Measurements from ENCODE around the gene SUGP1. TPM values are rescaled to one million over a fixed set of nuclear protein-coding genes. Genes with fewer than 3 reads are reported as not detected.

SUGP1 gene
- total RNA-seq, 2 experiments from 2014 or later, result 34.6 to 61.4 TPM

DNA sequence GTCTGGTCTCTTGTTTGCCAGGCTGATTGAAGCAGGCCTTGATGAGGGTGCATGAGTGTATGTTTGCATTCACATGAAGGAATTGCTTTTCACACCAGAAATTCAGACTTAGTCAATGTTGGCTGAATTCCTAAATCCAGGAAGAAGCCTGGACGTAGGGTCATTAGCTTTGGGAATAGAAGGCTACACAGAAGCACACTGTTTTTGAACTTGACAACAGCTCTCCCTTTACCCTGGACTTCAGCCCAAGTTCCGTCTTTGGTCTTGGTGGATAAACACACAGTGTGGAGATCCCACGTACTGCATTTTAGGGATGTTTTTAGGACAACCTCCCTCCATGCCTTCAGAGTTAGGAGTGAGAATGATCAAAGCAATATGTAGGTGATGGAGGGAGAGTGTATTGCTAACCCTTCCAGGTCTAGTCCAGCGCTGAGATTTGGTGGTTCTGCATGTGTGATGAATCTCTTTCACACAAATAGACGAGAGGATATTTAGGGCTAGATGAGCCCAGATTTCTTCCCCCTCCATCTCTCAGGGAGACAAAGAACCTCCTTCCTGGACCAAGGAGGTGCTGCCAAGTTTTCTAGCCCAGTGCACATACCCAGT, 70.0 kb downstream of the SUGP1 start:
- no peaks in the 10 kb centered on the region for H3K9me3 ChIP-seq (ENCODE audit: low read length)
- DNase-seq (ENCODE audit: low spot score), result no peak
- ChIA-PET CTCF (ENCODE audit: unreplicated experiment) (no interaction called here), POLR2A (no interaction called here)
- H3K4me1 ChIP-seq (ENCODE audit: insufficient read depth, low read length, poor library complexity, severe bottlenecking), result no peaks in the 10 kb centered on the region
- no peaks in the 10 kb centered on the region for H3K9me2 ChIP-seq (ENCODE audit: insufficient read depth, low read length)
- no peak overlapping the region for H2AFZ ChIP-seq (ENCODE audit: low read length)
- H3K79me2 ChIP-seq (ENCODE audit: insufficient read depth, low read depth, low read length), result no peaks in the 10 kb centered on the region
- no peak overlapping the region for H3K4me3 ChIP-seq (ENCODE audit: low read depth, low read length, poor library complexity, severe bottlenecking)
- no peaks in the 10 kb centered on the region for H3K36me3 ChIP-seq (ENCODE audit: insufficient read depth, low read length)
- no peak overlapping the region for H3K27ac ChIP-seq (ENCODE audit: low read depth, low read length, poor library complexity, severe bottlenecking)
- no peaks in the 10 kb centered on the region for H4K20me1 ChIP-seq (ENCODE audit: insufficient read depth, low read length)
- no TSS peak for BruUV-seq (replicated peaks)
- TF ChIP-seq, protein P1, sequence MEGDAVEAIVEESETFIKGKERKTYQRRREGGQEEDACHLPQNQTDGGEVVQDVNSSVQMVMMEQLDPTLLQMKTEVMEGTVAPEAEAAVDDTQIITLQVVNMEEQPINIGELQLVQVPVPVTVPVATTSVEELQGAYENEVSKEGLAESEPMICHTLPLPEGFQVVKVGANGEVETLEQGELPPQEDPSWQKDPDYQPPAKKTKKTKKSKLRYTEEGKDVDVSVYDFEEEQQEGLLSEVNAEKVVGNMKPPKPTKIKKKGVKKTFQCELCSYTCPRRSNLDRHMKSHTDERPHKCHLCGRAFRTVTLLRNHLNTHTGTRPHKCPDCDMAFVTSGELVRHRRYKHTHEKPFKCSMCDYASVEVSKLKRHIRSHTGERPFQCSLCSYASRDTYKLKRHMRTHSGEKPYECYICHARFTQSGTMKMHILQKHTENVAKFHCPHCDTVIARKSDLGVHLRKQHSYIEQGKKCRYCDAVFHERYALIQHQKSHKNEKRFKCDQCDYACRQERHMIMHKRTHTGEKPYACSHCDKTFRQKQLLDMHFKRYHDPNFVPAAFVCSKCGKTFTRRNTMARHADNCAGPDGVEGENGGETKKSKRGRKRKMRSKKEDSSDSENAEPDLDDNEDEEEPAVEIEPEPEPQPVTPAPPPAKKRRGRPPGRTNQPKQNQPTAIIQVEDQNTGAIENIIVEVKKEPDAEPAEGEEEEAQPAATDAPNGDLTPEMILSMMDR (conservative IDR thresholded peaks at IDR 0.05; ENCODE audit: low read length), result no peak
- TF ChIP-seq EZH2phosphoT487 (IDR thresholded peaks at IDR 0.05; ENCODE audit: borderline replicate concordance, low read depth, low read length), result no peak
- no peak overlapping the region for H3K4me2 ChIP-seq (ENCODE audit: low read length)
- intact Hi-C loops (cut with micrococcal nuclease; ENCODE audit: unreplicated experiment), result loop anchor here (1.0 kb wide), 1 partner anchor 32 kb away; no protein-coding TSS in a partner anchor

DNA sequence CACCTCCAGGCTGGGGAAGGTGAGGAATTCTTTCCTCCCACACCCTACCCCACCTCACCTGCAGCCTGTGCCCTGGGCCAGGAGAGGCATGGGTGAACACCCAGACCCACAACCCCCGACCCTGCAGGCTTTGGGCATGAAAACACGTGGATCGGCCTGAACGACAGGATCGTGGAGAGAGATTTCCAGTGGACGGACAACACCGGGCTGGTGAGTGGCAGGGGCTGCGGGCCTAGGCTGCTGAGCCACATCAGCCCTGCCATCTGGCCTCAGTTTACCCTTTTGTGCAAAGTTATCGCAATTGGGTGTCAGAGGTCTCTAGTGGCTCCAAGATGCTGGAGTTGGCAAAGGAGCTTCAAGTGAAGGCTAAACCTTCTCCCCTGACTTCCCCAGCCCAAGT, 79.8 kb downstream of the SUGP1 start:
- no peaks in the 10 kb centered on the region for H3K9me3 ChIP-seq (ENCODE audit: low read length)
- H3K79me2 ChIP-seq (ENCODE audit: insufficient read depth, low read depth, low read length), result no peaks in the 10 kb centered on the region
- H3K4me3 ChIP-seq (ENCODE audit: low read depth, low read length, poor library complexity, severe bottlenecking), result no peak overlapping the region
- no TSS peak for BruUV-seq (replicated peaks)
- DNase-seq (ENCODE audit: low spot score), result no peak
- H3K9me2 ChIP-seq (ENCODE audit: insufficient read depth, low read length), result no peaks in the 10 kb centered on the region
- no peaks in the 10 kb centered on the region for H3K4me1 ChIP-seq (ENCODE audit: insufficient read depth, low read length, poor library complexity, severe bottlenecking)
- intact Hi-C loops (cut with micrococcal nuclease; ENCODE audit: unreplicated experiment), result no loop called here
- H4K20me1 ChIP-seq (ENCODE audit: insufficient read depth, low read length), result no peaks in the 10 kb centered on the region
- H2AFZ ChIP-seq (ENCODE audit: low read length), result no peak overlapping the region
- H3K4me2 ChIP-seq (ENCODE audit: low read length), result no peak overlapping the region
- POLR2A ChIA-PET, result no interaction called here
- no peaks in the 10 kb centered on the region for H3K36me3 ChIP-seq (ENCODE audit: insufficient read depth, low read length)
- no peak for TF ChIP-seq EZH2phosphoT487 (IDR thresholded peaks at IDR 0.05; ENCODE audit: borderline replicate concordance, low read depth, low read length)
- TF ChIP-seq, protein P1 (conservative IDR thresholded peaks at IDR 0.05; ENCODE audit: low read length), result no peak
- CTCF ChIA-PET (ENCODE audit: unreplicated experiment), result no interaction called here
- no peak overlapping the region for H3K27ac ChIP-seq (ENCODE audit: low read depth, low read length, poor library complexity, severe bottlenecking)

DNA sequence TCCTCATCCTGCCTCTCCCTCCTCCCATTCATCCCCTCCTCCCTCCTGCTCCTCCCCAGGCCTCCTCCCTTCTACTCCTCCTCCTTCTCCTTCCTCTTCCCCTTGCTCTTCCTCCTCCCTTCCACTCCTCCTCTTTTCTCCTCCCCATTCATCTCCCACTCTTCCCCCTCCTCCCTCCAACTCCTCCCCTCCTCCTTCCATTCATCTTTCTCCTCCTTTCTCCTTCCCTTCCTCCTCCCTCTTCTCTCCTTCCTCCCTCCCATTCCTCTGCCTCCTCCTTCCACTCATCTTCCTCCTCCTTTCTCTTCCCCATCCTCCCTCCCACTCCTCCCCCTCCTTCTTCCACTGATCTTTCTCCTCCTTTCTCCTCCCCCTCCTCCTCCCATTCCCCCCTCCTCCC, 80.6 kb downstream of the SUGP1 start:
- Histone ChIP-seq H3K27ac (ENCODE audit: low read depth, low read length, poor library complexity, severe bottlenecking) (no peak overlapping the region), H4K20me1 (ENCODE audit: insufficient read depth, low read length) (no peaks in the 10 kb centered on the region), H3K4me1 (ENCODE audit: insufficient read depth, low read length, poor library complexity, severe bottlenecking) (no peaks in the 10 kb centered on the region), H3K4me3 (ENCODE audit: low read depth, low read length, poor library complexity, severe bottlenecking) (no peak overlapping the region), H3K4me2 (ENCODE audit: low read length) (no peak overlapping the region), H2AFZ (ENCODE audit: low read length) (no peak overlapping the region), H3K9me3 (ENCODE audit: low read length) (peaks cover 3% of the 10 kb centered on the region; the same call in 1 of the 2 replicates), H3K9me2 (ENCODE audit: insufficient read depth, low read length) (no peaks in the 10 kb centered on the region), H3K79me2 (ENCODE audit: insufficient read depth, low read depth, low read length) (no peaks in the 10 kb centered on the region), H3K36me3 (ENCODE audit: insufficient read depth, low read length) (no peaks in the 10 kb centered on the region)
- ChIA-PET POLR2A (no interaction called here), CTCF (ENCODE audit: unreplicated experiment) (no interaction called here)
- TF ChIP-seq EZH2phosphoT487 (IDR thresholded peaks at IDR 0.05; ENCODE audit: borderline replicate concordance, low read depth, low read length), result no peak
- TF ChIP-seq, protein P1 (conservative IDR thresholded peaks at IDR 0.05; ENCODE audit: low read length), result no peak
- no TSS peak for BruUV-seq (replicated peaks)
- intact Hi-C loops (cut with micrococcal nuclease; ENCODE audit: unreplicated experiment), result no loop called here
- DNase-seq (ENCODE audit: low spot score), result no peak

All from OCI-LY7 (cell line).